Gastrocnemius medialis (tissue), 4 donors: ENCODE results near the gene INF2.

Source experiments
- CTCF ChIP-seq, 5 experiments: fragments of 450-650 bp in 3 of 5; fragments of 200-600 bp in 2 of 5; sonication (generic) in 2 of 5; IDR thresholded peaks in 4 of 5; conservative IDR thresholded peaks in 1 of 5; 1 replicate in 4 of 5; 2 replicates in 1 of 5; pipeline ENCODE4 v1.5.1; 2016 to 2019; ENCODE audit warnings: antibody characterized with exemption in 5 of 5, mild to moderate bottlenecking in 3 of 5, moderate library complexity in 3 of 5
- POLR2A ChIP-seq, 2 donors: fragments of 450-650 bp; IDR thresholded peaks; one replicate each; pipeline ENCODE4 v1.6.1; 2017; ENCODE audit warnings: antibody characterized with exemption in 2 of 2, mild to moderate bottlenecking in 2 of 2, moderate library complexity in 2 of 2

GRCh38 chr14:104655128-104655848 is 34.1 kb upstream of the INF2 start:
- TF ChIP-seq CTCF (IDR thresholded peaks at IDR 0.05 in 4 of 5, conservative IDR thresholded peaks at IDR 0.05 in 1 of 5) (no peak), POLR2A (IDR thresholded peaks at IDR 0.05) (no peak)
